GM21381 (cell line): ENCODE results near the gene CARHSP1.
A peak's percentile ranks its signal among the peaks of the same experiment; 100 is the strongest.
"Not testable (repeated sequence)": the region's sequence is repeated elsewhere in the genome, so short reads cannot be mapped to it uniquely, and the experiment has no call there.

Source experiments
- ATAC-seq: cut with Tn5 transposase; IDR thresholded peaks from one replicate; pipeline ENCODE4 v1.9.1; 2021; ENCODE audit warnings: mild to moderate bottlenecking, moderate library complexity; ENCODE audit not compliant: unreplicated experiment

CARHSP1 gene

GRCh38 chr16:8868416-8869211 is at the start of gene CARHSP1:
TSS of gene CARHSP1 (minus strand) at chr16:8869006. CDS start at chr16:8859328, 9,678 bp downstream.
- ATAC-seq: peak; percentile 72

- not testable (repeated sequence) for ATAC-seq
These were observed 48.5 kb upstream of the CARHSP1 start for GRCh38 chr16:8917336-8917735.

DNA sequence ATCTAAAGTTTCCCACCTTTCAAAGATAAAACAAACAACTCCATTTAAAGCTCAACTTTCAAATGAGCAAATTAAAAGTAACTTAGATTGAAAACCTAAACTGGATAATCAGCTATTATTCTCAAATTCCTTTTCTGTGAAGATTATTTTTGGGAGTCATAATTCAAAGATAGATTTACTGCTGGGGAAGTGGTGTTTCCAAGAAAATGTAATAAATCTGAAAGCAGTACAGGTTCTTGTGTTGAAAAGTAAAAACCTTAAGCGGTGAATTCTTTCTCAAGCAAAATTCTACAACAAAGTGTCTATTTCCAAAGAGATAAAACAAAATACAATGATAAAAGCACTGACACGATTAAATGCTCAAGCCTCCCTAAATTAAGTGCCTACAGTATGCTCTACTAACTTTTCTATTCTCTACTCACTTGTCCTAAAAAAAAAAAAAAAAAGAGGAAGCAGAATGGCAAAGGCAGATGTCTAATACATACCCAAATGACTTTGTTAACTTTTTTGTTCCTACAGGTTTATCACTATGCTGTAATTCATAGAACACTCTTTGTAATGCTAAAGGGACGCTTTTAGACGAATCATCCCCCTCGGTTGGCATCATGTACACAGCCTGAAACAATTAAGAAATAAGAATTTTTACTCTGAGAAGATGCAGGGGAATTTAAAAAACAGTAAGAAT is 47.9 kb upstream of the CARHSP1 start:
- ATAC-seq: no peak

- no peak for ATAC-seq
These were observed 47.0 kb upstream of the CARHSP1 start for GRCh38 chr16:8915722-8916301.

GRCh38 chr16:8914098-8914497 is 45.3 kb upstream of the CARHSP1 start:
- no peak for ATAC-seq

GRCh38 chr16:8912793-8913192 is 44.0 kb upstream of the CARHSP1 start:
- ATAC-seq: no peak

DNA sequence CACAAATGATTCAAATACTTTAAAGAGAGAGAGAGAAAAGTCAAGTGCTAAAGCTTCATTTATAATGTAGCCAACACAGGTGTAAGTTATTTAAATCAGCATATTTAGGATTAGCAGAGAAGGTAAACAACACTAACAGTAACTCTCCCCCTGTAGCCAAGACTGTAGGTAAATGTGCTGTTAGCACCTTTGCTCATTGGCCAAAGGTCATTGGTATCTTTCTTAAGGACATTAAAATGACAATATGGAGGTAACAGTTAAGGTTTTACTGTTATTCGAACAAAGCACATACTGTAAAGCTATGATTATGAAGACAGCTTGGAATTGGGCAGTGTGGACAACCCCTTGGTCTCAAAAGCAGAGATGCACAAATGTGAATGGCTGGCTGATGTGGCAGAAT is 42.0 kb upstream of the CARHSP1 start:
- no peak for ATAC-seq

GRCh38 chr16:8908810-8909468 is 40.1 kb upstream of the CARHSP1 start:
- no peak for ATAC-seq

DNA sequence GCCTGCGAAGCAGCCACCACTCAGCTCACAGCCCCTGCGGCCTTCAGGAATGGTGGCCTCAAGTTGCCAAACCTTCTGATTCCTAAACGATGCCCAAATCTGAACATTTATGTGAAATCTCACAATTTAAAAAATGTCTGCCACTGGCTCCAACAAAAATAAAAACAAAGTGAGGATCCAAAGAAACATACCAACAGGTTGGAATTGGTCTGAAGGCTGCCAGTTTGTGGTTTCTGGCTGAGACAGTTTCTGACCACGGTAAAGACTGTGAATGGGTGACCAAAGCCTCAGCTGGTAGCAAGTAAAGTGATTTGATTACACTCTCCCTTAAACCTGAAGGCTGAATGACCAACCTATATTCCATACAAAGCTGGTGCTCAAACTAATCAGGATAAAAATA is 38.3 kb upstream of the CARHSP1 start:
- no peak for ATAC-seq

DNA sequence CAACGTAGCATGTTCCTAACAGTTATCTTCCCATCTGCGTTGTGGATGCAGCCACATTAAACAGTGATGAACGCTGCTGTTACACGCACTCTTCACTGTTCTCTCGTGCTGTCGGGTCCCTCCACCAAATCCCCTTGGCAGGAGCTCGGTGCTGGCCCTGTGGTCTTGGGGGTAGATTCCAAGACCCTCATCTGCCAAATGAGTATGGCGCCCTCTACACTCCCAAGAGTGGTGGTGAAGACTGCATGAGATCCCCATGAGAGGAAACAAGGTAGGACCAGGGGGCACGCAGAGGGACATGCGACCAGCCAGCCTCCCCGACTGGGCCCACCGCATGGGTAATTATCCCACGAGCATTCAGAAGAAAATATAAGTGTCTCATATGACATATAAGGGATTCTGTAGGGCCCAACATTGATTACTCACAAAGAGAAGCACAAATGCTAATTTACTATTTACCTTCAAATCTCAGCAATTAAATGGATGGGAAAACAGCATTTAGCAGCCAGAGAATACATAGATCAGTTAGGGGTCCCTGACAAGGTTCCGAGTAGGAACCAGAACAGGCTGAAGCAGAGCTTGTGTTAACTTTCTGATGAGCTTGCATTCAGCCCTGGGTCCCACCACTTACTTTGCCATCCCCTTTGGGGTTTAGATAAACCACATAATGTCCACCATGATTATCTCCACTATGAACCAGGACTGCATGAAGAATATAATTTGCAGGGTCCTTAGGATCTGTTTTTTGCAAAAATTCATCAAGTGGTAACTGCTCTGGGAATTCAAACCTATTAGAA is 37.2 kb upstream of the CARHSP1 start:
- no peak for ATAC-seq

DNA sequence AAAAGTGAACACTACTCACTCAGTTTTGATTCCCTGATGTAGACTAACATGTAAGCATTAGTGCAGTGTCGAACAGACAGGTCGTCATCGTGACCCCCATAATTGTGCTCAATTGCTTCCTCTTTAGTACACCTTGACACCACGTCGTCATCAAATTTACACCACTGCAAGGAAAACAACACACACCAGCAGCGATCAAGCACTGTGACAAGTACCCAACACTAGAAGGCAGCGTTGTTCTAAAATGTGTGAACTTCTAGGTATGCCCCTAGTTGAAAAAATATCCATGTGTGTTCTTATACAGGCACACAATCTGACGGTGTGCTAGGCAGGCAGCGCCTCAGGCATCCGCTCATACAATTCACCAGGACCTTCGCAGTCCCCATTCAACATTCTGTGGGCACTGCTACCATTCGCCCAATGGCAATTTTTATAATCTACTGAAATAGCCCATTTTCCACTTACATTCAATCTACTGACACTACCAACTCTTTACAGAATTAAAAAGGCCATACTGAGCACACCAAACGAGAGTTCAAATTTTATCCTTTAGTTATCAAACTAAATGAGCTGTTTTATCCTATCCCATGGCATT is 36.5 kb upstream of the CARHSP1 start:
- no peak for ATAC-seq

DNA sequence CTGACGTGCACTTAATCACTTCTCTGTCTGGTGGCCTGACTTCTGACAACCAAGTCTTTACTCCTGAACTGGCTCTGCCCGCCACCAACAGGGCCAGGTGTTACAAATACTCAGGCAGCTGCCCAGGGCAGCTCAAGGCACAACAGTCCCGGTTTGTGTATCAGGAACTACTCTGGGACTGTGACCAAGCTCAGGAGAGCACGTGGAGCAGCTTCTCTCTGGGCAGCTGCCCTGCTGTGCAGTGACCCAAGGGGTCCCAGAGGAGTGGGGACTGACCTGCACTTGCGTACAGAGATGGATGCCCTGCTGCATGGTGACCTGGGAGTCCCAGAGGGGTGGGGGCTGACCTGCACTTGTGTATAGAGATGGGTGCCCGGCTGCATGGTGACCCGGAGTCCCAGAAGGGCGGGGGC is 35.2 kb upstream of the CARHSP1 start:
- no peak for ATAC-seq

- ATAC-seq: no peak
These were observed 34.2 kb upstream of the CARHSP1 start for GRCh38 chr16:8903004-8903403.

GRCh38 chr16:8901320-8901861 is 32.6 kb upstream of the CARHSP1 start:
- no peak for ATAC-seq

DNA sequence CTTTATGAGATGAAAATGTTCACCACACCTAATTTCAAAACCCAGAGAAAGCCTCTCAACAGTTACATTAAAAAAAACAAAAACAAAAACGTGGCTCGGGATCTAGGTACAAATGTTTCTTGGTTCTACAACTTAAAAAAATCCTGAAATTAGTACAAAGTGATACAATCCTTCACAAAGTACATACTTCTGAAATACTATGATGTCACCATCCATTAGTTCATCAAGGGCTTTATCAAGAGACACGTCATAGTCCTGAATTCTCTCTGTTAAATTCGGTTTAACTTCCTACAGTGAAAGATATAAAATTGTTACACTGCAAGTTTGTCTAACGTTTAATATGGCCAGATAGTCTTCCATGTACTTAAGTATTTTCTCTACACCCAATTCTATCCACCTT is 31.5 kb upstream of the CARHSP1 start:
- no peak for ATAC-seq

DNA sequence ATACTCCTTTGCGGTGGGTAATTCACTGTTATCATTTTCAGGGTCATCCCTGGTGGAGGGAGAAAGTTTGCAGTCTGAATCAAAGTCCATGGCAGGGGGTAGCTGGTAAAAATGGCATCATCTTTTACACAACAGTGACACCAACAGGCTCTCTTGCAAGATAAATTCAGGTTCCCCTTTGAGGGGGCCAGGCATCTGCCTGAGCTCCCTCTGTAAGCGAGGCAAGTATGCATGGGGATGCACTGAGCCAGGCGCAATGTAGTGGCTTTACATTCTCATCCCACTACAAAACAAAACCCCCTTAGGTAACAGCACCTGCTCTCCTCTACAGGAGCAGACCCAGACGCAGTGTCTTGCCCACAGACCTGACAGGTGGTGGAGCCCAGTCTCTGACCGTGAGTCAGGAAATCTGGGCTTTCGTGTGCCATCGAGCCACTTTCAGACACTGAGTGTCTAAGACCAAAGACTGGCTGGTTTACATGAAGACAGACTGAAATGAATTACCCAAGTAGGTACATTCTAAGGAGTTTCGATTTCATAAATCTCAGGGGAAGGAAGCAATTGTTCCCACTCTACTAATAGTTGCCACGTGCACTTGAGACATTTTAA is 31.0 kb upstream of the CARHSP1 start:
- ATAC-seq: no peak

DNA sequence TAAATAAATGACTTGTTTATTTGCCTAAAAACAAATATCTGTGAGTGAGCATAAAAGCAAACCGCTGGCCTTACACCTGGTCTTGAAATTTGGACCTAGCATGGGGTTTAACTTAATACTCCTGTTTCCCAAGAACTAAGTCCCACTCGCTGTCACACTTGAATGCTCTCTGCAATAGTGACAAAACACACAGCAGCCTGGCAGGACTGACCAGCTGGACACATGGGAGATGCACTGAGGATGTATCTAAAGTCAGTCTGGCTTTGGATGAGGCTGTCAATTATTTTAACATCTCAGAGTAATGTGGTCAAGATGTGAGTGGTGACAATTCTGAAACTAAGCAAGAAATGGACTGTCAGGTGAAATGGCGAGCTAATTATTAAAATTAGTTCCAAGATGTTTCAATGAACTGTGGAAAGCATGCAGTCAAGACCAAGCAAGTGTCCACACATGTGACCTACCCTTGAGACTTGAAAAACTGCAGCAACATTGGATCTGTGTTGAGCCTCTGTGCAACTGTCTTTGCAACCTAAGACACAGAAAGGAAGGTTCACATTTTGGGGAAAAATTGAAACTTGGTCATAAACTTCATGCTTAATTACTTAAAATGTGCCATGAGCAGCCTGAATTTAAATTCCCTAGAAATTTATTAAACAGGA is 30.0 kb upstream of the CARHSP1 start:
- ATAC-seq: no peak

- no peak for ATAC-seq
These were observed 26.0 kb upstream of the CARHSP1 start for GRCh38 chr16:8894736-8895334.
